Calu3 (cell line): ENCODE results near the gene POLL. TPM values are rescaled to one million over a fixed set of nuclear protein-coding genes. Genes with fewer than 3 reads are reported as not detected.
A peak's percentile ranks its signal among the peaks of the same experiment; 100 is the strongest.

Source experiments
- BruUV-seq: library from RNA; stranded (reverse); fragments of 400-500 nt; replicated peaks from 2 replicates; lab custom pipeline; 2021; lab: Mats Ljungman, UMichigan
- CTCF ChIA-PET: fragments of 300-600 bp; sonication (Branson Sonifier 250); formaldehyde crosslinking; loops from one replicate; lab custom pipeline; 2022; ENCODE audit warnings: antibody characterized with exemption; lab: Charles Lee
- DNase-seq: peaks from one replicate; pipeline ENCODE4 v3.0.0; 2022
- H3K27ac Mint-ChIP-seq: one replicate; pipeline ENCODE4 v1.8.0; 2022; ENCODE audit warnings: mixed read lengths; ENCODE audit not compliant: unreplicated experiment
- H3K27me3 Mint-ChIP-seq: one replicate; pipeline ENCODE4 v1.8.0; 2022; ENCODE audit warnings: mixed read lengths; ENCODE audit not compliant: unreplicated experiment
- H3K36me3 Mint-ChIP-seq: one replicate; pipeline ENCODE4 v1.8.0; 2022; ENCODE audit warnings: mild to moderate bottlenecking, moderate library complexity, mixed read lengths; ENCODE audit not compliant: insufficient read depth, unreplicated experiment
- H3K4me1 Mint-ChIP-seq: one replicate; pipeline ENCODE4 v1.8.0; 2022; ENCODE audit warnings: mild to moderate bottlenecking, low read depth, mixed read lengths; ENCODE audit not compliant: unreplicated experiment
- H3K4me3 Mint-ChIP-seq: one replicate; pipeline ENCODE4 v1.8.0; 2022; ENCODE audit warnings: mild to moderate bottlenecking, low read depth, moderate library complexity, mixed read lengths; ENCODE audit not compliant: unreplicated experiment
- H3K9me3 Mint-ChIP-seq: one replicate; pipeline ENCODE4 v1.8.0; 2022; ENCODE audit warnings: low read depth, mixed read lengths; ENCODE audit not compliant: unreplicated experiment
- intact Hi-C: fragments of 100-400 bp; cut with micrococcal nuclease; formaldehyde crosslinking; loops from one replicate; pipeline ENCODE4 v1.10.0; 2022; ENCODE audit not compliant: unreplicated experiment
- total RNA-seq: library from RNA; stranded (reverse); gene quantifications from 2 replicates; pipeline ENCODE4 v1.2.3, GENCODE V29; 2022
- TF ChIP-seq, protein P1 (sequence below): fragments of 200-600 bp; IDR thresholded peaks from one replicate; pipeline ENCODE4 v1.8.0; 2022; ENCODE audit warnings: antibody characterized with exemption; ENCODE audit not compliant: unreplicated experiment

Gene POLL
- total RNA-seq, 1 experiment from 2014 or later = 28.4 TPM

DNA sequence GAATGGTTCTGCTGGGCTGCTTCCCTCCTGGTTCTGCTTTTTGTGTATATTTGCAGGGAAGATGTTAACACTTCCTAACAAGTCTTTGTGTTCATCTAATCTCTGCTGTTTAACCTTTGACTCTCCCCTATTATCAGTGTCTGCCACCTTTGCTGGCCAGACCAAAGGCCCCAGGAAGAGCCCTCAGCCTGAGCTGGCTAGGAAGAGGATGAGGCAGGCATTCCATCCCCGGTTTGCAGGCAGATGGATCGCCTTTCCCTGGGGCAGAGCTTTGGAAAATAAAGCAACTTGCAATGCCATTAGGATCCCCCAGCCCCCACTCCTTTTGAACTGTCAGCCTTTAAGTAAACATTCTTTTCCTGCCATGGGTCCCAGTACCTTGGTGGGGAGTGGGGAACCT lies 19.1 kb upstream of the POLL start:
- no peaks in the 10 kb centered on the region for H3K4me1 Mint-ChIP-seq
- TF ChIP-seq, protein P1, sequence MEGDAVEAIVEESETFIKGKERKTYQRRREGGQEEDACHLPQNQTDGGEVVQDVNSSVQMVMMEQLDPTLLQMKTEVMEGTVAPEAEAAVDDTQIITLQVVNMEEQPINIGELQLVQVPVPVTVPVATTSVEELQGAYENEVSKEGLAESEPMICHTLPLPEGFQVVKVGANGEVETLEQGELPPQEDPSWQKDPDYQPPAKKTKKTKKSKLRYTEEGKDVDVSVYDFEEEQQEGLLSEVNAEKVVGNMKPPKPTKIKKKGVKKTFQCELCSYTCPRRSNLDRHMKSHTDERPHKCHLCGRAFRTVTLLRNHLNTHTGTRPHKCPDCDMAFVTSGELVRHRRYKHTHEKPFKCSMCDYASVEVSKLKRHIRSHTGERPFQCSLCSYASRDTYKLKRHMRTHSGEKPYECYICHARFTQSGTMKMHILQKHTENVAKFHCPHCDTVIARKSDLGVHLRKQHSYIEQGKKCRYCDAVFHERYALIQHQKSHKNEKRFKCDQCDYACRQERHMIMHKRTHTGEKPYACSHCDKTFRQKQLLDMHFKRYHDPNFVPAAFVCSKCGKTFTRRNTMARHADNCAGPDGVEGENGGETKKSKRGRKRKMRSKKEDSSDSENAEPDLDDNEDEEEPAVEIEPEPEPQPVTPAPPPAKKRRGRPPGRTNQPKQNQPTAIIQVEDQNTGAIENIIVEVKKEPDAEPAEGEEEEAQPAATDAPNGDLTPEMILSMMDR = no peak
- H3K4me3 Mint-ChIP-seq = no peak overlapping the region
- BruUV-seq = no TSS peak
- no peak overlapping the region for H3K27ac Mint-ChIP-seq
- no peaks in the 10 kb centered on the region for H3K27me3 Mint-ChIP-seq
- H3K9me3 Mint-ChIP-seq = no peaks in the 10 kb centered on the region
- no peak for DNase-seq
- CTCF ChIA-PET = no interaction called here
- intact Hi-C loops = no loop called here
- H3K36me3 Mint-ChIP-seq = no peaks in the 10 kb centered on the region

DNA sequence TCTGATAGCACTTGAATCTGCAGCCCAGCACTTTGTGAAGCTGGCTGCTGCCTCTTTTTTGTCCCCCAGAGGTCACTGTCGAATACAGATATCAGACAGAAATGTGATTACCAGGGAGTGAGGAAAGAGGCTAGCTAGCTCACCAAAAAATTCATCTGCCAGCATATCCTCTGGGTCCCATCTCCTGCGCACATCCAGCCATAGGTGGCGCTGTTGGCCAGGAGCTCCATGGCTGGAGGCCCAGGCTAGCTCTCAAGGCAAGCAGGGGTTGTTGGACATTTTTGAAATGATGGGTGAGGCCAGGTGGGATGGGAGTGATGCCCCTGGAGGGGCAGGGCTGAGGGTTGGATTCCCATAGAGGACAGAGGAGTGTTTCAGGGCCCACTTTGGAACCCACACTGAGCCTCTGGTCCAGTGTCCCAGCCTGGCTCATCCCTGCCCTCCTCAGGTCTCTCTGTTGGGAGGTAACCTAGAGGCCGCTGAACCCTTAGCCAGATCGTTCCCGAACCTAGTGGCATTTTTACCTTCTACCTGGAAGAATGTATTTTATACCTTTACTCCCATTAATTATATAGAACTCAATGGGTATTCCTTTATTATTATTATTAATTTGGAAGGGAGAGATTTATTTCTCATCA lies 14.8 kb upstream of the POLL start:
- H3K27ac Mint-ChIP-seq = no peak overlapping the region
- H3K9me3 Mint-ChIP-seq = no peaks in the 10 kb centered on the region
- no peak overlapping the region for H3K4me3 Mint-ChIP-seq
- H3K4me1 Mint-ChIP-seq = no peaks in the 10 kb centered on the region
- H3K36me3 Mint-ChIP-seq = no peaks in the 10 kb centered on the region
- TF ChIP-seq, protein P1 = peak; percentile 52
- BruUV-seq = no TSS peak
- H3K27me3 Mint-ChIP-seq = no peaks in the 10 kb centered on the region
- peak; percentile 70 for DNase-seq
- intact Hi-C loops = loop anchor here (2.0 kb wide), 1 partner anchor 178 kb away; no protein-coding TSS in a partner anchor
- CTCF ChIA-PET = interaction anchor here (0.5 to 2.5 kb wide), 7 partner anchors 13 to 1070 kb away, joined by 3 to 34 read pairs (median 7); partner anchors contain the start of gene NPM3

- DNase-seq = no peak
Measured at GRCh38 chr10:101601541-101601940, 13.5 kb upstream of the POLL start.

DNA sequence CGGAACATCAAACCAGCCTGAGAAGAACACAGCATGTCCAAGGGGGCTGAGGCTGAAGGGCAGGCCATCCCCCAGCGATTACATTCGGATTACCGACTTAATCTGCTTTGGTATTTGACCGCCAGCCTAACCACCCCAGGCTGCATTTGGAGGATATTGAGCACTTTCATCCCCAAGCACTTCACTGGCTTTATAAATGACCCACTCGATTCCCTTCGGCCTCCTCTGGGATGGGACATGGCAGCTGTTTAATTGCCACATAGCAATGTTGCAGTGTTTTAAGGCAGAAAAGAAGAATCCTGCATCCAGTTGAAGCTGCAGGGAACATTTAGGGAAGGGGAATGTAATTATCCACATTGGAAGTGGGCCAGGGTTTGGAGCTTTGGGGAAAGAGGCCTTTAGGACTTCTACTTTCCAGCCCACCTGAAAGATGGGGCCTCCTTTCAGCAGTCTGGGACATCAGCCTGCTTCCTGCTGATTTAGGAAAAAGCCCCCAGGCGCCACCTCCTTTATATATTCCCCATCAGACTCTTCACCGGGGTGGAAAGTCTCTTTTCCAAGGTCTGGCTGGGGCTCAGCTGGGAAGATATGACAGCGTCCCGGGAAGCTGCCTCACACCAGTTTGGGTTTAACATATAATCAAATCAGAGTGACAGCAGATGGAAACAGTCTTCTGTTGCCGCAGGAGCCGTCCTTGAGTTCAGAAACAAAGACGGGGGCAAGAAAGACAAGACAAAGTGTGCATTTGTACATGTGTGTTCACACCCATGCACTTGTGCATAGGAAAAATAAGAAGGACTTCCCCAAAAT lies 9.2 kb upstream of the POLL start:
- H3K9me3 Mint-ChIP-seq = no peaks in the 10 kb centered on the region
- H3K4me1 Mint-ChIP-seq = no peaks in the 10 kb centered on the region
- intact Hi-C loops = no loop called here
- no peak overlapping the region for H3K4me3 Mint-ChIP-seq
- no peaks in the 10 kb centered on the region for H3K36me3 Mint-ChIP-seq
- H3K27ac Mint-ChIP-seq = no peak overlapping the region
- TF ChIP-seq, protein P1 = no peak
- no peak for DNase-seq
- CTCF ChIA-PET = no interaction called here
- BruUV-seq = no TSS peak
- H3K27me3 Mint-ChIP-seq = no peaks in the 10 kb centered on the region

More at GRCh38 chr10:101601541-101601940, 13.5 kb upstream of the POLL start:
- H3K4me3 Mint-ChIP-seq = no peak overlapping the region
- no peaks in the 10 kb centered on the region for H3K4me1 Mint-ChIP-seq
- TF ChIP-seq, protein P1 = no peak
- intact Hi-C loops = no loop called here
- BruUV-seq = no TSS peak
- CTCF ChIA-PET = no interaction called here
- H3K27ac Mint-ChIP-seq = no peak overlapping the region
- no peaks in the 10 kb centered on the region for H3K27me3 Mint-ChIP-seq
- no peaks in the 10 kb centered on the region for H3K9me3 Mint-ChIP-seq
- H3K36me3 Mint-ChIP-seq = no peaks in the 10 kb centered on the region
